Stimulated activated CD8-positive, alpha-beta memory T cell treated with anti-CD3 and anti-CD28 coated beads, Interleukin-12 subunit alpha, Interleukin-12 subunit beta, amount 100 ng/mL, for 1 hour (primary cell): ENCODE data around the gene FHIT.

Experiments used
- DNase-seq: peaks from one replicate; pipeline ENCODE4 v3.0.0-alpha.2; 2020; ENCODE audit warnings: low read depth

FHIT gene

GRCh38 chr3:59927056-59927455 lies 1324.2 kb downstream of the FHIT start:
- DNase-seq = no peak

GRCh38 chr3:59925946-59926345 lies 1325.3 kb downstream of the FHIT start:
- no peak for DNase-seq

- DNase-seq = no peak
Measured at GRCh38 chr3:59922192-59922591, 1329.1 kb downstream of the FHIT start.

GRCh38 chr3:59920822-59921221 lies 1330.4 kb downstream of the FHIT start:
- no peak for DNase-seq

- DNase-seq = no peak
Measured at GRCh38 chr3:59919586-59919985, 1331.7 kb downstream of the FHIT start.

DNA sequence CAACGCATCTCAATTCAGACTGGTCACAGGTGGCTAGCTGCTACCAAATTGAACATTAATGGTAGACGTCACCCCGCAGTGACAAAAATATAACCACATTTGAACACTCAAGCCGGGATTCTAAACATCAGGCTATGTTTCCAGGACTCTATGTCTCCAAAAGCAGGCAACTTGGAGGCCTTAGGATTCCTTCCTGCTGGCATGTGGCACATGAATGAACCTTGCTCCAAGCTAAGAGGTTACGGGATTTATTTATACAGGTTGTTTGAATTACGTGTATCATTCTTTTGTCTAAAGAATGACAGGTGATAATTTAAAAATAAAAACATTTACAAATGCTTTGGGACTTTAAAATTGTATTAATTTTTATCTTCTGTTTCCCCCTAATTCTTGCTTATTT lies 1337.0 kb downstream of the FHIT start:
- DNase-seq = no peak

GRCh38 chr3:59913645-59914044 lies 1337.6 kb downstream of the FHIT start:
- no peak for DNase-seq

DNA sequence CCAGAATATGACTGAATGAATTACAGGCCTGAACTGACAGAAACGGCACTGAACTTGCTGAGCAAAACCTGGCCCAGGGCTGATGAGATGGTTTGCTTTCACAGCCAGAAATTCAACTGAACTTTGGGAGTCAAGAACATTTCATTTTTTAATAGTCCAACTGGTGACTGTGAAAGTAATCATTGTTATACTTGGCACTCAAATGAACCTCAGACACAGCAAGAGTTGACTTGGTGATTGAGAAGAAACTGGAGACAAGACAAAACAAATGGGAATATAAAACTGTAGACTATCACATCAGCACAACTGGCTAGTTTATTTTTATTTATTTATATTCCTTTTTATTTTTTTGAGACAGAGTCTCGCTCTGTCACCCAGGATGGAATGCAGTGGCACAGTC lies 1342.6 kb downstream of the FHIT start:
- no peak for DNase-seq

DNA sequence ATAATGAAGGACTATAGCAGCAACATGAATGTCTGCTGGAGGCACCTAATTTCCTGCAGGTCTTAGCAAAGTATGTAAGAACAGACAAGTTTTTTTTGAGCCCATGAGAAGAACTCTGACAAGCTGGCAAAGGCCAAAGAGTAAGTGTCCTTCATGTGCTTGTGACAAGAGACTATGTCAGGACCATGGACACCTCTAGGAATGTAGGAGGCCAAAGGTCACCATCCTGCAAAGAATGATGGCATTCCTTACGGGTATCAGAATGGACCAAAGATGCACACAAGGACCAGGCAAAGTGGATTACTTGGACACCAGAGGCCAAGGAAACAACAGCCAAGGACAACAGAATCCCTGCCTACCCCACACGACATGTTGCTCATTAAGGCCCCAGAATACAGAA lies 1343.0 kb downstream of the FHIT start:
- no peak for DNase-seq

- DNase-seq = no peak
Measured at GRCh38 chr3:59904296-59904695, 1347.0 kb downstream of the FHIT start.

GRCh38 chr3:59899061-59899460 lies 1352.2 kb downstream of the FHIT start:
- DNase-seq = no peak

DNA sequence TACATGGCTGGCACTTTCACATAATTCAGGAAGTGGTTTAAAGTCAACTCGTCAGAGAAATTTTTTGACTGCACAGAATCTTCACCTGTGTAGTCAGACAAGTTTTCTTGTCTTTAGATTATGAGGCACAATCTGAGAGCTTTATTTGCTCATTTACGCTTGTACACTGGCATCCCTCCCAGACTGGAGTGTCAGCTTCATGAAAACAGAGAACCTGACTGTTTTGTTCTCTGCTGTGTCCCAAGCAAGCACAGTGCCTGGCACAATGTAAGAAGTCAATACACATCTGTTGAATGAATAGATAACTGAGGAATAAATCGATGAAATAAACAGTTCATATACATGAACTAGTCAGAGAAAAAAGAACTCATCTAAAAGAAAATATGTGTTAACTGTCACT lies 1355.3 kb downstream of the FHIT start:
- DNase-seq = no peak

DNA sequence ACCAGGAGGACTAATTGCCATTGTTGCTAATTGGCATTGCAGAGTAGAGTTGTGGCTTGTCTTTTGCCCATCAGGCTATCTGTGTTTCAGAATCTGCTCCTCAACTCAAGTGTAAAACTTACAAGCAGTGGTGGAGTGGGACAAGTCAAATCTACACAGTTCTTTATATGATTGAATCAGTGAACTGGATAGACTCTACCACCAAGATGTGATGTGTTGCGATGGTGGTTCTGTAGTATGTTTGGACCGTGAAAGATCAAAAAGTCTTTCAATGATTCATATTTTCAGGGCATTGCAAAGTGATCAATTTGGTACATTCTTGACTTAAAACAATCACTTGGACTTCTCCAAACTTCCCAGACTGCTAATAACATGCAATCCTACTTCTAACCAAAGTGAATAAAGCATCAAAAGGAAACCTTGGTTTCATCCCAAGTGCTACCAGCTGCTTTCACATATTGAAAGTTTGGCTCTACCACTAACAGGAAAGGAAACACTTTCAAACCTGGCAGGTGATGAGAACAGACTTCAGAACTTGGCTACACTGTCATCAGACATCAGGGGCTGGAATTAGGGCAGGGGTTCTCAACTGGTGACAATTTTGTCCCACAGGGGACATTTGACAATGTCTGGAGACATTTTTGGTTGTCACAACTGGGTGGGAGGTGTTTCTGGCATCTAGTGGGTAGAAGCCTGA lies 1356.7 kb downstream of the FHIT start:
- DNase-seq = no peak

GRCh38 chr3:59890639-59891038 lies 1360.6 kb downstream of the FHIT start:
- DNase-seq = no peak

DNA sequence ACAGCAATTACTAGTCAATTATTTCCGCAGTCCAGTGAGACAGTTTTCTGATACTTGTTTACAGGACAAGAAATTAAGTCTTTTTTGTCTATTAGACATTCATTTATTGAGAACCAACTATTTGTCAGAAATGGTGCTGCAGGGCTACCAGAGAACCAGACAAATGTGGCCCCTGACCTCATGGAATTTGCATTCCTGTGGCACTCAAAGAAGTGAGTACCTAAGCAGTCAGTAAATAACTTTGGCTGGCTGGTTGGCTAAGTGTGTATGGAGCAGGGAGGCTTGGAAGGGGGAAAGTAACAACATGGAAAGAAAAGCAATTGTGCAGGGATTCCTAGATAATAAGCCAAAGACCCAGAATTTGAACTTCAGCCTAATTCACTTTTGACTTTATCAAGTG lies 1364.5 kb downstream of the FHIT start:
- DNase-seq = no peak

GRCh38 chr3:59885899-59886400 lies 1365.3 kb downstream of the FHIT start:
- DNase-seq = no peak

- DNase-seq = no peak
Measured at GRCh38 chr3:59885101-59885500, 1366.2 kb downstream of the FHIT start.

- DNase-seq = no peak
Measured at GRCh38 chr3:59884409-59884808, 1366.8 kb downstream of the FHIT start.

DNA sequence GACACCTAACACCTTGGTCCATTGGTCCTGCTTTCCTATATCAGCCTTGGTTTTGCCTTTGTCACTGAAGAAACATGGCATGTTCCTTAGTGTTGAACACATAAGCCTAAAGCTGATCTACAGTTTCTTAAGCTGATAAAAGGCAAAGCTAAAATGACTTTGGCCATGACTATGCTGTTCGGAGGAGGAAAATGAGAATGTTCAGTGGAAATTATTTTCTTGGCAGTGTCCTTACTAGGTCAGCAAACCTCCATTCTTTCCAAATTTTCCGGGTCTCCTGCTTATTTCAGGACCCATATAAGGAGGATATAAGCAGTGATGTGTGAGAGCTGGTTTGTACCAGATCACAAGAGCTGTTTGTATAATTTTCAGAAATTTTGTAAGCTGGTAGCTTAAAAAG lies 1368.5 kb downstream of the FHIT start:
- no peak for DNase-seq

- DNase-seq = no peak
Measured at GRCh38 chr3:59880717-59881116, 1370.5 kb downstream of the FHIT start.

DNA sequence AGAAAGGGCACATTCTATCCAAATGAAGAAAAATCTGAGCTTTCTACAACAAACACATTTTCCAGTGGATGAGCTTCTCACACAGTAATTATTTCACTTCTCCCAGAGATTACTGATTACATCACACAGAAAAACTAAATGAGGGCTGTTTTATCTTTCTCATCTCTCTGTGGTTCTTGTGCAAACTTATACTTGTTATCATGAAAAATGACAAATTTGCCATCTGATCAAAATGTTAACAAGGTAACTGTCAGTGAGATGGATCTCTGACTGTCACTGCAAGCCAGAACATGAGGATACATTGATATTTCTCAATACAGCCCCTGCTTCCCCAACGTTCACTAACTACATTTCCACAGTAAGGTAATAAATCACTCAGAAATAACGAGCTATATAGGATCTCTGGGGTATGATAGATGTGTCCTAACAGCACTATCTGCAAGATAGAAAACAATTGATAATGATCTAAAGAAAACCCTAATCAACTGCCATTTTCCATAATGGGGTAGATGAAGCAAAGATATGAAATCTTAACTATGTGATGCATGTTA lies 1372.1 kb downstream of the FHIT start:
- no peak for DNase-seq

DNA sequence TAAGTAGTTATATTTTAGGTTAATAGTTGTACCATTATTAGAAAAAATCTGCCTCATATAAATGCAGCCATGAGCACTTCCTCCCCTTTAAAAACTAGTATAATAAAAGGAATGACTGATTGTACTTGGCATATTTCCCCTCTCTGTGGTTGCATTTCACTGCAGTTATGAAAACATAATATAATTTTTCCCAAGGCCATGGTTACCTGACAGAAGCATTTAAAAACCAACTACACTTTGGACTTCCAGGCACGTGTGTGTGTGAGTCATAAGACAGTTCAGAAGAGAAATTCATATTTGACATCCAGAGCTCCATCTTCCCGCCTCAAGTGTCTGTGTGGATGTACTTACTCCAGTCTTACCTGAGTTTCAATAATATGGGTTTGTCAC lies 1373.2 kb downstream of the FHIT start:
- DNase-seq = no peak

DNA sequence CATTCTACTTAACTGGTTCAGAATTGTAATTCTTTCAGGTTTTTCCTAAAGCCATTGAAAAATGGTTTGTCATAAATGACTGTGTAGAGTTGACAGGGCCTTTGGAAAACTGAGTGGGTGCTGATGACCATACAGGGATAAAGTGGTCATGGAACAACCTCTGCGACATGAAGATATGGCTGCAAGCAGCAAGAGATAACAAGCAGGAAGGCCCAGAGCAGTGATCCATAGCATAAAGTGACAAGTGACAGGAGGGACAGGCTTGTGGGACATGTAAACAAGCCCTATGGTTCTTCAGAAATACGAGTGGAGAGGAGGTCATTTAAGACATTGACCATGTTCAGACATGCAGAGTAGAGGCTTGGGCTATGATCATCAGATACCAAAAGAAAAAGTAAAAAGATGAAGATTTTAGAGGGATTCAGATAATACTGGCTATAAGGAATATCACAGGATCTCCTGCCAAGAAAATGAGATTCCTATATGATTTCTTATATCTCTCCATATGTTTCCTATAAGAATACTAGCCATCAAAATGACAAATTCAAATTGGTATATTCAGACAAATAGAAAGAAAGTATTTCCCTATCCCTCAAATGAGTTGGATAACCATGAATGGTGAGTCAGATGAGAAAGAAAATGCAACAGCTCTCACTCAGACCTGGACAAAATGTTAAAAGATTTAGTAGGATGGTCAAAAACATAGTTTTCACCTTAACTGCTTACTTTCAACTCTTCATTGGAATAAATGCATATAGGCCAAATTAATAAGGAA lies 1373.8 kb downstream of the FHIT start:
- no peak for DNase-seq
